Lung (tissue), 12 donors: ENCODE results near the gene CDSN. TPM values are rescaled to one million over a fixed set of nuclear protein-coding genes. Genes with fewer than 3 reads are reported as not detected.

Experiments used
- ATAC-seq: fragments of 200-7000 bp; cut with Tn5 transposase; one replicate; pipeline ENCODE4 v1.9.1; 2020; ENCODE audit warnings: moderate number of reproducible peaks; ENCODE audit not compliant: insufficient read depth, low FRiP score
- DNase-seq, 3 donors: peaks; one replicate each; pipeline ENCODE4 v3.0.0-alpha.2; 2013 to 2017
- H3K27ac ChIP-seq, 2 donors: one replicate each; pipeline ENCODE4 v1.5.1; 2013; ENCODE audit warnings: mild to moderate bottlenecking in 2 of 2, moderate library complexity in 2 of 2, control low read depth in 1 of 2, inconsistent platforms in 1 of 2, low read depth in 1 of 2, low read length in 1 of 2
- H3K27me3 ChIP-seq, 3 donors: one replicate each; pipeline ENCODE4 v1.5.1; 2013; ENCODE audit warnings: low read length in 2 of 3; ENCODE audit not compliant: control insufficient read depth in 3 of 3, insufficient read depth in 3 of 3
- H3K36me3 ChIP-seq, 4 donors: one replicate each; pipeline ENCODE4 v1.5.1; 2013; ENCODE audit warnings: low read length in 4 of 4, mild to moderate bottlenecking in 1 of 4, moderate library complexity in 1 of 4; ENCODE audit not compliant: control insufficient read depth in 4 of 4, insufficient read depth in 4 of 4
- H3K4me1 ChIP-seq, 5 donors: one replicate each; pipeline ENCODE4 v1.5.1; 2013; ENCODE audit warnings: low read length in 5 of 5, mild to moderate bottlenecking in 2 of 5, moderate library complexity in 1 of 5; ENCODE audit not compliant: control insufficient read depth in 5 of 5, insufficient read depth in 5 of 5
- H3K4me3 ChIP-seq: one replicate; pipeline ENCODE4 v1.5.1; 2013; ENCODE audit warnings: mild to moderate bottlenecking, control low read depth, moderate library complexity
- H3K9ac ChIP-seq, 2 donors: one replicate each; pipeline ENCODE4 v1.5.1; 2013; ENCODE audit warnings: low read length in 2 of 2, control low read depth in 1 of 2; ENCODE audit not compliant: insufficient read depth in 1 of 2
- H3K9me3 ChIP-seq, 4 donors: one replicate each; pipeline ENCODE4 v1.5.1; 2013; ENCODE audit warnings: low read length in 3 of 4, mild to moderate bottlenecking in 1 of 4, moderate library complexity in 1 of 4; ENCODE audit not compliant: control insufficient read depth in 4 of 4, insufficient read depth in 3 of 4
- WGBS, 2 donors: extraction: QIAGEN DNeasy Blood & Tissue Kit; methylation state at CpG; one replicate each; pipeline ENCODE4 v1.1.7; 2013; 5-methylcytosine and 5-hydroxymethylcytosine counted together
- polyA plus RNA-seq, 2 donors: library from polyadenylated mRNA; stranded (reverse); fragments of 200-250 nt; gene quantifications; one replicate each; pipeline ENCODE4 v1.2.1, GENCODE V29; 2013
- total RNA-seq, 2 donors: library from RNA; depleted of rRNA in 1 of 2; stranded (reverse); fragments of >200 nt in 1 of 2; gene quantifications; one replicate each; pipeline ENCODE4 v1.2.1, GENCODE V29; 2014 to 2021
- TF ChIP-seq, protein P1 (sequence below): IDR thresholded peaks from 2 replicates; pipeline ENCODE4 v1.5.1; 2012; ENCODE audit warnings: mild to moderate bottlenecking; ENCODE audit errors: control extremely low read depth, extremely low read depth
- donor health status: control.
- donor health status: control.
- donor health status: Bipolar disorder and iron deficiency.
- donor health status: healthy.
- donor health status: DM: yes; HTN: yes; CAD: no.

CDSN gene
- total and polyA plus RNA-seq, 4 donors = 0.05 to 0.10 (median 0.06) TPM; not detected in 1

DNA sequence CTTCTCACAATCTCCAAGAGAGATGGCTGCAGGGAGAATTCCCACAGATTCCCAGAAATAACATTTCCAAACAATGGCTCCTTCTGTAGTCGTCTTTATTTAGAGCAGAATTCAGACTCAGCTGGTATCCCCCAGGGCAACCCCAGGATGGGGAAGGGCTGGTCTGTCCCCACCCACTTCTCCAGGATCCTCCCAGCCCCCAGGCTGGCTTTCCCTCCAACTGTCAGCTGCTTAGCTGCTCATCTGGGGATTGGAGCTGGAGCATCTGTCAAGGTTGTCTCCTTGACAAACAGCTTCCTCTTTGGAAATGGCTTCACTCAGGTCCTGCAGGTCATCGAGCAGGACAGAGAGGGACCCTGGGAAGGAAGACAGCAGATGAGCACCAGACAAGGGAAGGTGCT lies 22.1 kb upstream of the CDSN start:
- Histone ChIP-seq H3K27me3 (no peaks in the 10 kb centered on the region), H3K9ac (no peak overlapping the region), H3K4me3 (no peak overlapping the region), H3K36me3 (peaks cover 0 to 14% (median 2%) of the 10 kb centered on the region in 4 donors), H3K27ac (peak overlapping the region in 1 of 2 donors; percentile 4), H3K9me3 (no peaks in the 10 kb centered on the region), H3K4me1 (peaks cover 0 to 10% (median 0%) of the 10 kb centered on the region in 5 donors)
- ATAC-seq (no peak), DNase-seq (peak in 1 of 3 donors; percentile 9)
- TF ChIP-seq, protein P1, sequence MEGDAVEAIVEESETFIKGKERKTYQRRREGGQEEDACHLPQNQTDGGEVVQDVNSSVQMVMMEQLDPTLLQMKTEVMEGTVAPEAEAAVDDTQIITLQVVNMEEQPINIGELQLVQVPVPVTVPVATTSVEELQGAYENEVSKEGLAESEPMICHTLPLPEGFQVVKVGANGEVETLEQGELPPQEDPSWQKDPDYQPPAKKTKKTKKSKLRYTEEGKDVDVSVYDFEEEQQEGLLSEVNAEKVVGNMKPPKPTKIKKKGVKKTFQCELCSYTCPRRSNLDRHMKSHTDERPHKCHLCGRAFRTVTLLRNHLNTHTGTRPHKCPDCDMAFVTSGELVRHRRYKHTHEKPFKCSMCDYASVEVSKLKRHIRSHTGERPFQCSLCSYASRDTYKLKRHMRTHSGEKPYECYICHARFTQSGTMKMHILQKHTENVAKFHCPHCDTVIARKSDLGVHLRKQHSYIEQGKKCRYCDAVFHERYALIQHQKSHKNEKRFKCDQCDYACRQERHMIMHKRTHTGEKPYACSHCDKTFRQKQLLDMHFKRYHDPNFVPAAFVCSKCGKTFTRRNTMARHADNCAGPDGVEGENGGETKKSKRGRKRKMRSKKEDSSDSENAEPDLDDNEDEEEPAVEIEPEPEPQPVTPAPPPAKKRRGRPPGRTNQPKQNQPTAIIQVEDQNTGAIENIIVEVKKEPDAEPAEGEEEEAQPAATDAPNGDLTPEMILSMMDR = no peak
- WGBS, 2 donors = 42 to 66% methylated on average over 2 of the region's 2 CpGs

DNA sequence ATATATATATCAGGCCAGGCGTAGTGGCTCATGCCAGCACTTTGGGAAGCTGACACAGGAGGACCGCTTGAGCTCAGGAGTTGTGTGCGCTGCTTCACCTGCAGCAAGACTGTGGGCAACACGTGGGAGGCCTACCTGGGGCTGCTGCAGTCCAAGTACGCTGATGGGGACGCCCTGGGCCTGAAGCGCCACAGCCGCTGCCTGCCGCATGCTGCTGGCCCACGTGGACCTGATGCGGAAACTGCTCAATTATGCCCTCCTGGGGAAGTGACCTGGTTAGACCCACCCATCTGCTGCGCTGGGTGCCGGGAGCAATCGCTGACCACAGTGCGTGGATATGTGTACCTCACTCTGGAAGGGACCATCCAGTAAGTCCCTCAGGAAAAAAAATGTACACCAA lies 20.4 kb upstream of the CDSN start:
- ATAC-seq (no peak), DNase-seq (no peak)
- Histone ChIP-seq H3K4me1 (peaks cover 0 to 10% (median 0%) of the 10 kb centered on the region in 5 donors), H3K27me3 (no peaks in the 10 kb centered on the region), H3K27ac (no peak overlapping the region), H3K9me3 (no peaks in the 10 kb centered on the region), H3K36me3 (peaks cover 0 to 14% (median 2%) of the 10 kb centered on the region in 4 donors), H3K9ac (no peak overlapping the region), H3K4me3 (no peak overlapping the region)
- 85 to 86% methylated on average over 15 of the region's 15 CpGs for WGBS, 2 donors
- TF ChIP-seq, protein P1 = no peak

- WGBS, 2 donors = 31 to 50% methylated on average over 4 of the region's 4 CpGs
- TF ChIP-seq, protein P1 = no peak
- no peak for ATAC-seq
- Histone ChIP-seq H3K9me3 (no peaks in the 10 kb centered on the region), H3K4me1 (peaks cover 0 to 10% (median 0%) of the 10 kb centered on the region in 5 donors), H3K27me3 (no peaks in the 10 kb centered on the region), H3K27ac (no peak overlapping the region), H3K9ac (no peak overlapping the region), H3K36me3 (peaks cover 0 to 8% (median 2%) of the 10 kb centered on the region in 4 donors), H3K4me3 (no peak overlapping the region)
- DNase-seq = peak in 2 of 3 donors; percentile 20 to 28
Measured at GRCh38 chr6:31139599-31139998, 19.4 kb upstream of the CDSN start.

DNA sequence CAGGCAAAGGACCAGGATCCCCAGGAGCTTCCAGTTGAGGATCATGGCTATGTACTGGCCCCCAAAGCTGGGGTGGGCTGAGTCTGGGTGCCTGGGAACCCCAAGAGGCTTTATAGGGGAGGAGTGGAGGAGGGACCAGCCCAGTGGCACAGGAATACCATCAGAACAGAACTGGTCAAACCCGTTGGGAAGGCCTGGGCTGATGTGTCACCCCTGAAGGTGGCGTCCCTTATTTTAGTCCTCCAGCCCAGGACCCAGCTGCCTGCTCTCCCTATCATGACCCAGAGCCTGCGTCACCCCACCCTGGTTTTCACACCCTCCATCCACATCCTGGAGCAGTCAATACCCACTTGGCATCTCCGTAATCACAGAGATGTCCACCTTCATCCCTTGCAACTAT lies 18.7 kb upstream of the CDSN start, which contains the start of gene PSORS1C2:
PSORS1C2 (minus strand) TSS at position 85 of the 400 bp plus-strand sequence; CDS start at position 45, 40 bp downstream.
- H3K9ac ChIP-seq = no peak within 1 kb of the TSS
- no peak within 1 kb of the TSS for H3K4me3 ChIP-seq
- H3K27me3 ChIP-seq = no peaks in the 10 kb centered on the region
- H3K9me3 ChIP-seq = no peaks in the 10 kb centered on the region
- H3K4me1 ChIP-seq = peaks cover 0 to 10% (median 0%) of the 10 kb centered on the region in 5 donors
- DNase-seq = no peak
- ATAC-seq = no peak
- H3K27ac ChIP-seq = no peak within 1 kb of the TSS
- TF ChIP-seq, protein P1 = no peak
- peaks cover 0 to 2% (median 0%) of the 10 kb centered on the region in 4 donors for H3K36me3 ChIP-seq
- WGBS, 2 donors = 84 to 85% methylated on average over 4 of the region's 4 CpGs
